Kidney epithelial cell (primary cell): ENCODE results near the gene POLE. TPM values are rescaled to one million over a fixed set of nuclear protein-coding genes. Genes with fewer than 3 reads are reported as not detected.

ENCODE experiments used
- DNase-seq: peaks from one replicate; pipeline ENCODE4 v3.0.0-alpha.2; 2010; ENCODE audit warnings: low read depth
- H3K27me3 ChIP-seq: 2 replicates; pipeline ENCODE4 v1.6.0; 2011; ENCODE audit warnings: low read length; ENCODE audit not compliant: control insufficient read depth, insufficient read depth
- H3K36me3 ChIP-seq: 2 replicates; pipeline ENCODE4 v1.5.1; 2011; ENCODE audit warnings: low read length; ENCODE audit not compliant: control insufficient read depth, insufficient read depth
- H3K4me3 ChIP-seq: 2 replicates; pipeline ENCODE4 v1.5.1; 2011; ENCODE audit warnings: low read depth, mild to moderate bottlenecking, control low read depth, low read length
- total RNA-seq: library from RNA; depleted of rRNA; stranded (reverse); fragments of >200 nt; gene quantifications from 2 replicates; pipeline ENCODE4 v1.2.3, GENCODE V29; 2015
- TF ChIP-seq, protein P1 (sequence below): IDR thresholded peaks from 2 replicates; pipeline ENCODE4 v1.5.1; 2011; ENCODE audit warnings: mild to moderate bottlenecking, moderate library complexity, low read length, control low read depth, inconsistent platforms; ENCODE audit not compliant: insufficient read depth, poor library complexity, severe bottlenecking

Gene POLE
- total RNA-seq, 1 donor from 2014 or later = 15.1 TPM

DNA sequence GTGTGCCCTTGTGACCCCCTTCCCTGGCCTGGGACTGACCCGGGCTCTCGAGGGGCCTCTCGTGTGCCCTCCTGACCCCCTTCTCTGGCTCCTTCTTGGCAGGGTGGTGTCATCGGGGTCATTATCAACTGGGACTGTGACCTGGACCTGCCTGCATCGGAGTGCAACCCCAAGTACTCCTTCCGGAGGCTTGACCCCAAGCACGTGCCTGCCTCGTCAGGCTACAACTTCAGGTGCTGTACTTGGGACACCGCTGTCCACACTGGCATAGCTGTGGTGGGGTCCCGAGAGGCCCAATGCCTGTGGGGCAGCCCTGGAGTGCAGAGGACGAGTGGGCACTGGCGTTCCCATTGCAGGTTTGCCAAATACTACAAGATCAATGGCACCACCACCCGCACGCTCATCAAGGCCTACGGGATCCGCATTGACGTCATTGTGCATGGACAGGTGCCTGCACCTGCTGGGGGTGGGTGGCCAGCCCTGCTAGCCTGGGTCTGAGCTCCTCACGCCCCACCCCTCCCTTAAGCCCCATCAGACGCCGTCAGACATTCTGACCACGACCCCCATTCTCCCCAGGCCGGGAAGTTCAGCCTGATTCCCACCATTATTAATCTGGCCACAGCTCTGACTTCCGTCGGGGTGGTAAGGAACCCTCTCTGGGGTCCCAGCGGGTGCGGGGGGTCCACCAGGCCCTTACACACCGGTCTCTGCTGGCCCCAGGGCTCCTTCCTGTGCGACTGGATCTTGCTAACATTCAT lies 66.1 kb downstream of the POLE start:
- TF ChIP-seq, protein P1, sequence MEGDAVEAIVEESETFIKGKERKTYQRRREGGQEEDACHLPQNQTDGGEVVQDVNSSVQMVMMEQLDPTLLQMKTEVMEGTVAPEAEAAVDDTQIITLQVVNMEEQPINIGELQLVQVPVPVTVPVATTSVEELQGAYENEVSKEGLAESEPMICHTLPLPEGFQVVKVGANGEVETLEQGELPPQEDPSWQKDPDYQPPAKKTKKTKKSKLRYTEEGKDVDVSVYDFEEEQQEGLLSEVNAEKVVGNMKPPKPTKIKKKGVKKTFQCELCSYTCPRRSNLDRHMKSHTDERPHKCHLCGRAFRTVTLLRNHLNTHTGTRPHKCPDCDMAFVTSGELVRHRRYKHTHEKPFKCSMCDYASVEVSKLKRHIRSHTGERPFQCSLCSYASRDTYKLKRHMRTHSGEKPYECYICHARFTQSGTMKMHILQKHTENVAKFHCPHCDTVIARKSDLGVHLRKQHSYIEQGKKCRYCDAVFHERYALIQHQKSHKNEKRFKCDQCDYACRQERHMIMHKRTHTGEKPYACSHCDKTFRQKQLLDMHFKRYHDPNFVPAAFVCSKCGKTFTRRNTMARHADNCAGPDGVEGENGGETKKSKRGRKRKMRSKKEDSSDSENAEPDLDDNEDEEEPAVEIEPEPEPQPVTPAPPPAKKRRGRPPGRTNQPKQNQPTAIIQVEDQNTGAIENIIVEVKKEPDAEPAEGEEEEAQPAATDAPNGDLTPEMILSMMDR = no peak
- no peaks in the 10 kb centered on the region for H3K36me3 ChIP-seq
- DNase-seq = no peak
- no peak overlapping the region for H3K4me3 ChIP-seq
- peaks cover 45% of the 10 kb centered on the region for H3K27me3 ChIP-seq

DNA sequence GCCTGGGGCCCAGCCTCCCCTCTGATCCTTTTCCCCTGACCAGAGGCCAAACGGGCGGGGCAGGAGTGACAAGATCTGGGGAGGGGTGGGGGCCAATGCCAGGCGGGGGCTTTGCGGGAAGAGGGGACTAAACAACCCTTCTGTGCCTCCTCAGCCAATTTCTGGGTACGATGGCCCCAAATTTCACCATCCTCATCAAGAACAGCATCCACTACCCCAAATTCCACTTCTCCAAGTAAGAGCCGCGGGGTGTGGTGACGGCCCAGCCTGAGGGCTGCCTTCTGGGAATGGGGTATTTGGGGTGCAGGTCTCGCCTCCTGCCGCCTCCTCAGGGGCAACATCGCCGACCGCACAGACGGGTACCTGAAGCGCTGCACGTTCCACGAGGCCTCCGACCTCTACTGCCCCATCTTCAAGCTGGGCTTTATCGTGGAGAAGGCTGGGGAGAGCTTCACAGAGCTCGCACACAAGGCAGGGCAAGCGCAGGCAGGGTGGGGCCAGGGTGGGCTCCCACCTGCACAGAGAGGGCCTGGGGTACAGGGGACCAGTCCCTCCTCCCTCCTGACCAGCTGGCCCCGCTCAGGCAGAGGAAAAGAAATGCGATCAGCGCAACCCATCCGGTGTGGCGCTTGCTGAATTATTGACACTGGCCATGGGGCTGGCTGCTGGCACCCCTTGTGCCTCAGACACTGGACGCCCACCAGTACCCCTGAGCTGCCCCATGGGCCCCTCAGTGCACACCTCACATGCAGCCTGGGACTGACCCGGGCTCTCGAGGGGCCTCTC lies 66.8 kb downstream of the POLE start:
- Histone ChIP-seq H3K27me3 (peaks cover 52% of the 10 kb centered on the region), H3K4me3 (no peak overlapping the region), H3K36me3 (no peaks in the 10 kb centered on the region)
- TF ChIP-seq, protein P1 = no peak
- DNase-seq = no peak

DNA sequence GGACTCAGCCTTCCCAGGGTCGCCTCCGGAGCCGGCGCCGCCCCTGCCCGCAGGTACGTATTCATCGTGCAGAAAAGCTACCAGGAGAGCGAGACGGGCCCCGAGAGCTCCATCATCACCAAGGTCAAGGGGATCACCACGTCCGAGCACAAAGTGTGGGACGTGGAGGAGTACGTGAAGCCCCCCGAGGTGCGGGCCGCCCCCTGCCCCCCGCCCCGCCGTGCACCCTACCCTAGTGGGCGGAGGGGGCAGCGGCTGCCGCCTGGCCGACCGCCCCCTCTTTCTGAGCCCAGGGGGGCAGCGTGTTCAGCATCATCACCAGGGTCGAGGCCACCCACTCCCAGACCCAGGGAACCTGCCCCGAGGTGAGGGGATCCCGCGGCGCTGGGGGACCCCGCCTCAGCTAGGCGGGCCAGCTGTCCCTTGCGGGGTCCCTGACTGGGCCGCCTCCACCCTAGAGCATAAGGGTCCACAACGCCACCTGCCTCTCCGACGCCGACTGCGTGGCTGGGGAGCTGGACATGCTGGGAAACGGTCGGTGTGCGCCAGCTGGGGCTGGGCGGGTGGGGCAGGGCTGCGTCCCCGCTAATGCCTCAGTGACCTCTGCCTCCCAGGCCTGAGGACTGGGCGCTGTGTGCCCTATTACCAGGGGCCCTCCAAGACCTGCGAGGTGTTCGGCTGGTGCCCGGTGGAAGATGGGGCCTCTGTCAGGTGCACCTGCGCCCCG lies 67.6 kb downstream of the POLE start:
- H3K27me3 ChIP-seq = peaks cover 55% of the 10 kb centered on the region
- DNase-seq = no peak
- H3K4me3 ChIP-seq = no peak overlapping the region
- H3K36me3 ChIP-seq = no peaks in the 10 kb centered on the region
- TF ChIP-seq, protein P1 = no peak

DNA sequence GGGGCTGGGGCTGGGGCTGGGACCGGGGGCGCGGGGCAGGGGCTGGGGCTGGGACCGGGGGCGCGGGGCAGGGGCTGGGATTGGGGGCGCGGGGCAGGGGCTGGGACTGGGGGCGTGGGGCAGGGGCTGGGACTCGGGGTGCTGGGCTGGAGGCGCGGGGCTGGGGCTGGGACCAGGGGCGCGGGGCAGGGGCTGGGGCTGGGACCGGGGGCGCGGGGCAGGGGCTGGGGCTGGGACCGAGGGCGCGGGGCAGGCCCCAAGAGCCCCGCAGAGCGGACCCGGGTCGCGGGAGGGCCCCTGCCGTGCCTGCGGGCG lies 68.1 kb downstream of the POLE start:
- TF ChIP-seq, protein P1 = no peak
- DNase-seq = no peak
- H3K36me3 ChIP-seq = no peaks in the 10 kb centered on the region
- H3K27me3 ChIP-seq = peaks cover 55% of the 10 kb centered on the region
- no peak overlapping the region for H3K4me3 ChIP-seq

DNA sequence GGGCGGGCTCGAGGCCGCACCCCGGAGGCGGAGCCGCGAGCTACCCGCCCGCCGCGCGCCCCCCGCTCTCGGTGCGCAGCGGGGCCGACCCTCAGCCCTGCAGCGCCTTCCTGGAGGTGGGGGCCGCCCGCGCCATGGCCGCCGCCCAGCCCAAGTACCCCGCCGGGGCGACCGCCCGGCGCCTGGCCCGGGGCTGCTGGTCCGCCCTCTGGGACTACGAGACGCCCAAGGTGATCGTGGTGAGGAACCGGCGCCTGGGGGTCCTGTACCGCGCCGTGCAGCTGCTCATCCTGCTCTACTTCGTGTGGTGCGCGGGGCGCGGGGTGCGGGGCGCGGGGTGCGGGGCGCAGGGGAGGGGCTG lies 68.5 kb downstream of the POLE start, which contains the start of gene P2RX2:
P2RX2 (plus strand) TSS at position 94 of the 361 bp plus-strand sequence; CDS start at position 135, 41 bp downstream.
- peaks cover 55% of the 10 kb centered on the region for H3K27me3 ChIP-seq
- DNase-seq = no peak
- TF ChIP-seq, protein P1 = no peak
- H3K4me3 ChIP-seq = no peak within 1 kb of the TSS
- H3K36me3 ChIP-seq = no peaks in the 10 kb centered on the region
